Limb (tissue), 2 donors: ENCODE results near the gene PPP4R1.

Source experiments
- DNase-seq, 2 donors: peaks; one replicate each; pipeline ENCODE4 v3.0.0-alpha.2; 2016; ENCODE audit errors: extremely low spot score in 2 of 2

Gene PPP4R1

DNA sequence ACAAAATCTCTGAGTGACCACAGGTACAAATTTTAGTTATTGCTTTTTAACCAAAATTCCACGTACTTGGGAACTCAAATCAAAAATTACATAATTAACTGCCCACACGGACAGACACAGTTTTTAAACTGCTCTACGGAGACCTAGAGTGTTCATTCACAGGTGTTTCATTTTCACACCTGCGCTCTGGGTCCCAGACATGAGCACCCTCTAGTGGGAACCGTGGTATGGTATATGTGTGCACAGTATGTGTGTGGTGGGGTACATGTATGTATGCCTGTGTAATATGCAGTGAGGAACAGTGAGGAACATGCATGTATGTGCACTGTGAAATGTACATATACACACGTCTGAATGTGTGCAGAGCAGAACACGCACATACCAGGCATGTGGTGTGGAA is 65.0 kb downstream of the PPP4R1 start:
- DNase-seq, result no peak

GRCh38 chr18:9547782-9548181 is 66.6 kb downstream of the PPP4R1 start:
- DNase-seq, result no peak

DNA sequence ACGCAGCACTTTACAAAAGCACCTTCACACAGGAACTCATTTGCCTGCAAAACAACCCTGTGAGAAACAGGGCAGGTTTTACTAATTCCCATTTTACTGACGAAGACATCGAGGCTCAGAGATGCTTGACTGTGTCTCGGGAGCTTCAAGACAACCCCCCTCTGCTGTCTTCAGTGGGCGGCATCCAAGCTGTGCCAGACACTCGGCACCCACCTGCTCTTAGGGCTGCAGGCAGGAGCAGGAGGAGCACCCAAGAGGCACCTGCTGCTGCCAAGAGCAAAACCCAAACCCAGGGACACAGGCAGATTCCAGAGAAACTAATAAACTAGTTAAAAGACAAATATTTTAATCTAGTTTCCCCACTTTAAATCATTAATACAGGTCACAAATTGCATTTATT is 67.9 kb downstream of the PPP4R1 start:
- no peak for DNase-seq

DNA sequence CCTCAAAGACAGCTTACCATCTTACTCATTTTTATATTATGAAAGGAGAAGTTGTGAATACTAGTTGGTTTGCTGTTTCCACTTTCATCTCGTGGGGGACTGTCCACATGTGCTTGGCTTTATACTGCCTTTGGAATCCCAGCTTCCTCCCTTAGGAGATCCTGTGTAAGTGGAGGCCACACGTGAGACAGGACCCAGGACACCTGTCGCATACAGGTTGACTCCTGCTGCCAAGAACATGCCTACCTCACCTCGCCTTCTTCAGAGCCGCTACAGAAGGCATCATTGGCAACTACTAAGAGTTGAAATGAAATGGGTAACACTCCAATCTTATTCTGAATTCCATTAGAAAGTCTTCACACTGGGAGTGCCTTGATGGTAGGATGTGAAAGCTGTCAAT is 69.3 kb downstream of the PPP4R1 start:
- DNase-seq, result no peak

DNA sequence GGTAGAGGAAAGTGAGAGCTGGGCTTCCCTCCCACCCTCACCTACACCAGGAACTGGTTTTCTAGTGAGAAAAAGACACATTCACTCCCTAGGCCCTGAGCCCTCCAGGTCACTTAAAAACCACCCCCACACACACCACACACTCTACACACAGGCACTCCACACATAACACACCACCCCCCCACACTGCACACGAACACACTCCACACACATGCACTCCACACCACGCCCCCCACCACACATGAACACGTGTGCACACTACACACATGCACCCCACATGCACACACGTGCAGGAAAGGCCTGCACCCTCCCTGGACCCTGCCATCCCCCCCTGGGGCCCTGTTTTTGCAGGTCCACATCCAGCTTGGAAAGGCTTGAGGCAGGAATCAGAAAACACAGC is 71.4 kb downstream of the PPP4R1 start:
- DNase-seq, result no peak

DNA sequence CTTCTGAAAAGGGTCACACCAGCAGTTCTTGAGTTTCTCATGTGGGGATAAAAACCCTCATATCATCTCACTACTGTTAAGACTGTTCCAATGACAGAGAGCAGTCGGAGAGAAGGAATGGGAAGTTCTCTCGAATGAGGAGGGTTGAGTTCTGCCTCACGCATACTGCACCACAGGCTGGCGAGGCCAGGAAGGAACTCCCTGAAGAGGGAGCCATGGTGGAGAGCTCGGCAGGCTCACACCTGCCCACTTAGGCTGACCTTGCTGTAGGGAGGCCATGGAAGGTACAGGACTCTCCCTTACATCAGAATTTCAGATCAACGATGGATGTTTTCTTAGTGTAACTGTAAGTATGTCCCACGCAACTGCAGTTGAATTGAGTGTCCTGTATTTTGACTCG is 74.4 kb downstream of the PPP4R1 start:
- DNase-seq, result no peak

DNA sequence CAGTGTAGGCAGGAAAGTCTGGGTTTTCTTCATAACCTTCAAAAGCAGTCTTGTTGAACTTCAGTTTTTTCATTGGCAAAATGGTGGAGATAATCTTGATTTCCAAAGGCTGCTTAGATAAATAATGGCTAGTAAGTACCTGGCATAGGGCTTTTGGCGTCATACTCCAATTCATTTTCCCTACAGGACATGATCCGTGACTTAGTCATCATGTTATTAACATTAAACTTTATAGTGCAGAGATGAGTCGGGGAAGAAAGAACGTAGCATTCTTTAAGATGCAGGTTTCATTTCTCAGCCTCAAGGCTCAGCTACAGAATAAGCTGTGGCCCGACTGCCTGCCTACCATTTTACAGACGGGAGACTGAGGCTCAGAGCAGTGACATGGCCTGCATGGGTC is 75.1 kb downstream of the PPP4R1 start:
- DNase-seq, result no peak

DNA sequence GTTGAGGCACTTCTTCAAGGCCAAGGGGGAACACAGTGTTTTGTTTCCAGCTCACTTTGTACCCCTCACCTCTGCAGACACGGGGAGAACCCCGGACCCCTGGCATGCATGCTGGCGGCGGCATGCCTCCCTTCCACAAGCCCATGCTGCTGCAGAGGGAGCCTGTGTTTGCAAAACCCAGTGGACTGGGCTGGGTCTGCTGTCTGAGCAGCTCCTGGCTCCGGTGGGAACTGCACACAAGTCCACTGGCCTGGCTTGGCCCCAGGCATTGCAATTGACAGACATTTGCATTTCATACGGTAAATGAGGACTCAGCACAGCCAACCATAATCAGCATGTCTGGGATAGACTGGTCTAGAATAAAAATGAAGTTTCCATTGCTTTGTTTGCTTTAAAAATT is 76.7 kb downstream of the PPP4R1 start:
- no peak for DNase-seq

- DNase-seq, result no peak
These were observed 77.8 kb downstream of the PPP4R1 start for GRCh38 chr18:9536354-9537152.

- peak; percentile 42 to 53 for DNase-seq
These were observed 78.8 kb downstream of the PPP4R1 start for GRCh38 chr18:9535430-9535991.

DNA sequence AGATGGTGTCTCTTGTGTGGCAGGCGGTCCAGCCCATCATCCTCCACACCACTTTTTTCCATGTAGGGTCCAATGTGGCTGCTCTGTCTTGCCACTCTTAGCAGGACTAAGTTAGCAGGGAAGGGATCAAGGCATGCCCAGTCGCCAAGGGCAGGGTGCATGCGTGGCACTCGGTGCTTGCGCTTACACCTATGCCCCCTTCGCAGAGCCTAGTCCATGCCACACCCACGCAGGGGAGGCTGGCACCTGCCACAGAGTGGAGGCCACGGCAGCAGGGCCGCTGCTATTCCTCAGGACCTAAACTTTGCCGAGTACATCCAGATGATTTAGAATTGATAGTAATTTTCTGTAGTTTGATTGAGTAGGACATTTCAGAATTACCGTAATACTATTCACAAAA is 79.5 kb downstream of the PPP4R1 start:
- no peak for DNase-seq

GRCh38 chr18:9531791-9532410 is 82.5 kb downstream of the PPP4R1 start:
- no peak for DNase-seq

DNA sequence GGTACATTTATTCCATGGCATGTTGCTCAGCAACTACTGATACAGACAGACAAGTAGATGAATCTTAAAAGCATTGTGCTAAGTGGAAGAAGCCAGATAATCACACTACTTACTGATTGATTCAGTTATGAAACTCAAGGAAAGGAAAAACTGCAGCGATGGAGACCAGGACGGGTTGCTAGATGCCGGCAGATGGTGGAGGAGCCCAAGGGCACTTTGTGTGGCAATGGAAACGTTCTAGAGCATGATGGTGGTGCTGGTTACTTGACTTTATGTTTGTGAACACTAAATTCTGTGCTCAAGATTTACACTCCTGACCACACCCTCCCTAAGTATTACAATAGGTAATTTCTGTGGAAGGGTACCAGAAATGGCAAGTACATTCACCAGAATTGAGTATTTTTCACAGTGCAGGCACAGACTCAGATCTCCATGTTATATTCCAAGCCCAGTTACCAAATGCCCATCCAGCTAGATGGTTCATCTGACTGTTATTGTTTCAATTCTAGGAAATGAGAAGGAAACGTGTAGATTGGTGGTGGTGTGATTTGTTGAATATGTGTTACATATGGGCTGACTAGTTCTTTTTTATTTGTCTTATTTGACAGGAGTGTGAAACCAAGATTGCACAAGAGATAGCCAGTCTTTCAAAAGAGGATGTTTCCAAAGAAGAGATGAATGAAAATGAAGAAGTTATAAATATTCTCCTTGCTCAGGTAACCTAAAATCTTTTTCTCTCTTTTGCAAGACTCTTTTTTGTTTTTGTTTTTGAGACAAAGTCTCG is 83.9 kb downstream of the PPP4R1 start:
- no peak for DNase-seq

DNA sequence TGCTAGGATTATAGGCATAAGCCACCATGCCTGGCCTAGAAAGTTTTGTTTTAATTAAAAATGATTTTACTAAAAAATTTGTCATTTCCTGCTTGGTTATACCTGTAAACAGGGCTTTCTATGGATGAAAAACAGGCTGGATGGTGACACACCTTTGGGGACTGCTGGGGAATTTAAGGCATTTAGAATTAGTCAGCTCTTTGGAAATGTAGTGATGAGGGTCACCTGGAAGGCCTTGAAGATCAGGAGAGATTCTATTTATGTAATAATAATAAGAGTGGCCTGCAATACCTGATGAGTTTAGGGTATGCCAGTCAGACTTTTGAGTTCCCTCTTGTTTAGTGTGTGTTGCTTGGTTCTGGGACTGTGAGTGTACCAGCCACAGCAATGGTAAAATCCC is 87.9 kb downstream of the PPP4R1 start:
- no peak for DNase-seq

DNA sequence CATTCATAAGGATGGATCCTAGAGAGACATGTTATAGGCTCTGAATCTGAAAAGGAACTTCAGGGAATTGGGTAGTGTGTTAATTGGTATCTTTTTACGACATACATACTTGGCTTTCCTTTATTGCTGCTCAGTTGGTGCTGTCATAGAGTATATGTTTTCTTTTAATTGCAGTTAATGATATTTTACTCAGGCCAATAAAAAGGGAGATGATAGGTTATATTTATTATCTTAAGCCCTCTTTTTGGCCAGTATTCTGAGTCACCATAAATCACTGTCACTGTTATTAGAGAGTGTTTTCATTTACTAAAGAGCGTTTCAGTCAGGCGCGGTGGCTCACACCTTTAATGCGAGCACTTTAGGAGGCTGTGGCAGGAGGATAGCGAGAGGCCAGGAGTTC is 91.4 kb downstream of the PPP4R1 start:
- no peak for DNase-seq

DNA sequence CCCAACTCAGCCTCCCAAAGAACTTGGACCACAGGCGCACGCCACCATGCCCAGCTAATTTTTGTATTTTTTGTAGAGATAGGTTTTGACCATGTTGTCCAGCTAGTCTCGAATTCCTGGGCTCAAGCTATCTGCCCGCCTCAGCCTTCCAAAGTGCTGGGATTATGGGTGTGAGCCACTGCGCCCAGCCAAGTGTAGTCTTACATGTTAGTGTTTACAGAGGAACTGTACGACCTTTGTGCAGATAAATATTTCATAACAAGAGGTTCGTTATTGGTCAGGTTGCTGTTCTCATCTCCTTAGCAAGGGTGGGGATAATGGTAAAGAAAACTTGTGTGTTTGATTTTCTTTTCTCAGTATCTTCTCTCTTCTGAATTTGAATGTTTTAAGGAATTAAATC is 92.6 kb downstream of the PPP4R1 start:
- no peak for DNase-seq

DNA sequence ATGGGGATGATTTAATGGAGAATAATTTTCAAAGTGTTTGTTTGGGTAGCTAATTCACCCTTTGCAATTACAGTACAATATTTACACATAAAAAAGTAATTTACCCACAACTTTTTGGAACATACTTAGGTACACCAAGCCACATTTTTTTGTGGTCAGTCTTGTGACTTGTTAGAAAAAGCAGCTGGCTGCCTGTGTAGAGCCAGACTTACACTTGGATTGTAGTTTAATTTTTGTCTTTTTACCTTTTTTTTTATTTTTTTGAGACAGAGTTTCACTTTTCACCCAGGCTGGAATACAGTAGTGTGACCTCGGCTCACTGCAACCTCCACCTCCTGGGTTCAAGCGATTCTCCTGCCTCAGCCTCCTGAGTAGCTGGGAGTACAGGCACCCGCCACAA is 93.7 kb downstream of the PPP4R1 start:
- DNase-seq, result no peak

DNA sequence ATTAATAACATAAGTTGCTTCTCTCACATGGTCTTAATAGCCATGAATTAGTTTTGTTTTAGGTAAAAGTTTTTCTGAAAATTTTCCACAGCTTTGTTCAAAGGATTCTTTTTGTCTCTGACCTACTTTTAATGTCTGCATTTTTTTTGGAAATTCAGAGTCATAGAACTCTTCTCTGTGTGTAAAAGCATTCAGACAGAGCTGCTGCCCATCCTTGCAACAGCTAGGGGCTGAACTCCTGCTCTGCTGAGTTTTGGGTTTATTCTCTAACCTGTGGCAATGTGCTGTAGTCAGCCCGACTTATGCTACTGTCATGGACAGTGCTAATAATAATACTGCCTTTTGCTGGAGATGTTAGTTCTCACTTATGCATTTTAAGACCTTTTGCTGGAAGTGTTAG is 95.0 kb downstream of the PPP4R1 start:
- DNase-seq, result no peak

- no peak for DNase-seq
These were observed 96.5 kb downstream of the PPP4R1 start for GRCh38 chr18:9517869-9518268.

DNA sequence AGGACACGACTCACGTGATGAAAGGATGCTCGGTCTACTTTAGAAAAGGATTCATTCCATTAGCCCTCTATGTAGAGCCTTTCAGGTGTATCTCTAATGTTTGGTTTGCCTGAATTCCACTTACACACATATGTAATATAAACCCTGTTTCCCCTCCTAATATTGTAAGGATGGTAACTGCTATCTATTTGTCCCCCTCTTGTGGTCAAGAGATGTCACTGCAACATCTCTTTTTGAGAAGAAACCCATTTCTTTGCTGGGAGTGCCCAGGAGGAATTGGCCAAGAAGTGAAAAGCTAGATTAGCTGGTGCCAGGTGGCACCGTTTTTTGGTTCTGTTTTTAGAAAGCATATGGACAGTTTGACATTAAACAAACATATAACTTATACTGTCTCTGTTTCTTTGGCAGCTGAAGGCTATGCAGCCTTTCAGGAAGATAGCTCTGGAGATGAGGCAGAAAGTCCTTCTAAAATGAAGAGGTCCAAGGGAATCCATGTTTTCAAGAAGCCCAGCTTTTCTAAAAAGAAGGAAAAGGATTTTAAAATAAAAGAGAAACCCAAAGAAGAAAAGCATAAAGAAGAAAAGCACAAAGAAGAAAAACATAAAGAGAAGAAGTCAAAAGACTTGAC is 97.8 kb downstream of the PPP4R1 start:
- DNase-seq, result peak in 1 of 2 donors; percentile 80

- DNase-seq, result no peak
These were observed 100.3 kb downstream of the PPP4R1 start for GRCh38 chr18:9513971-9514512.
